ENCODE measurements around the gene CAMKMT.

- TF ChIP-seq EP300 (IDR thresholded peaks at IDR 0.05), result no peak
- TF ChIP-seq, protein P1, sequence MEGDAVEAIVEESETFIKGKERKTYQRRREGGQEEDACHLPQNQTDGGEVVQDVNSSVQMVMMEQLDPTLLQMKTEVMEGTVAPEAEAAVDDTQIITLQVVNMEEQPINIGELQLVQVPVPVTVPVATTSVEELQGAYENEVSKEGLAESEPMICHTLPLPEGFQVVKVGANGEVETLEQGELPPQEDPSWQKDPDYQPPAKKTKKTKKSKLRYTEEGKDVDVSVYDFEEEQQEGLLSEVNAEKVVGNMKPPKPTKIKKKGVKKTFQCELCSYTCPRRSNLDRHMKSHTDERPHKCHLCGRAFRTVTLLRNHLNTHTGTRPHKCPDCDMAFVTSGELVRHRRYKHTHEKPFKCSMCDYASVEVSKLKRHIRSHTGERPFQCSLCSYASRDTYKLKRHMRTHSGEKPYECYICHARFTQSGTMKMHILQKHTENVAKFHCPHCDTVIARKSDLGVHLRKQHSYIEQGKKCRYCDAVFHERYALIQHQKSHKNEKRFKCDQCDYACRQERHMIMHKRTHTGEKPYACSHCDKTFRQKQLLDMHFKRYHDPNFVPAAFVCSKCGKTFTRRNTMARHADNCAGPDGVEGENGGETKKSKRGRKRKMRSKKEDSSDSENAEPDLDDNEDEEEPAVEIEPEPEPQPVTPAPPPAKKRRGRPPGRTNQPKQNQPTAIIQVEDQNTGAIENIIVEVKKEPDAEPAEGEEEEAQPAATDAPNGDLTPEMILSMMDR (IDR thresholded peaks at IDR 0.05), result no peak
- no peak for TF ChIP-seq POLR2AphosphoS5 (IDR thresholded peaks at IDR 0.05)
- TF ChIP-seq POLR2A (IDR thresholded peaks at IDR 0.05), result no peak
Measured at GRCh38 chr2:44420725-44421124, 59.0 kb downstream of the CAMKMT start.
